GM19324 (cell line): ENCODE results near the gene TAF3.
"Not testable (repeated sequence)": the region's sequence is repeated elsewhere in the genome, so short reads cannot be mapped to it uniquely, and the experiment has no call there.

Source experiments
- ATAC-seq: cut with Tn5 transposase; IDR thresholded peaks from one replicate; pipeline ENCODE4 v1.9.1; 2021; ENCODE audit warnings: mild to moderate bottlenecking, moderate library complexity; ENCODE audit not compliant: unreplicated experiment, low FRiP score

TAF3 gene

DNA sequence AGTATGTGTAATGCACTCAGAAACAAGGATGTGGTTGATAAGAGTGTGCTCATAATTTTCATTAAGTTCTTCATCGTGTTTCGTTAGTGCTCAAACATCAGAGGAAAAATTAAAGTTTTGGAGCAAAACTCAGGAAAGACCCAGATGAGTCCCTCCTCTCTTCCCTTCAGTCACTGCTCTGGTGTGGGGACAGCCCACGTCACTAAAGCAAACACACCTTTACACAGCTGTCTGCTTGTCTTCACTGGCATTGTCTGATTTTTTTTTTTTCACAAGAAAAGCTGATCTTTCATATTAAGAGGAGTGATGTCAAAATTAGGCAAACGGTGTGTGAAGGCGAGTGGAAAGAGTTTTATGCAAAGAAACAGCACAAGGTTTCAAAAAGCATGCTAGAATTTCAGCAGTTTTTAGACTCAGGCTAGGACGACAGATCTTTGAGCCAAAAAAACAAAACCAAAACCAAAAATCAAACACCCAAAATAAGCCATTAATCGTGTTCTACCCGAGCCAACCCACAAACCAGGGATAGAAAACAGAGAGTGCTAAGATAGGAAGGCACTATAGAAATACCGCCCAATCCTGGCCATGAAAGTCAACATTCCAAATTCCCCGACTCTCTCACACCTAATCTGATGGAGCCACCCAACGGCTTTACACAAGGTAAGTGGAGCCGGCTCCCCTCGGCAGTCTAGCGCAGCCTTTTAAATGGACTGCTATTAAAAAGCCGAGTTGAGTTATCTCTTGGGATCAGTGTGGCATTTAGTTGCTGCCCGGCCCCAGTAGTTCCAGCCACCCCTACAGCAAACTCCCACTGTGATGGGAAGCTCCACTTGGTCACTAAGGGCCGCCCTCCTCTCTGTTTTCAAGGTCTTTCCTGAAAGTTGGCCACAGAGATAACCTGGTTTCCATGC, 208.3 kb downstream of the TAF3 start:
- peak; percentile 59 for ATAC-seq

DNA sequence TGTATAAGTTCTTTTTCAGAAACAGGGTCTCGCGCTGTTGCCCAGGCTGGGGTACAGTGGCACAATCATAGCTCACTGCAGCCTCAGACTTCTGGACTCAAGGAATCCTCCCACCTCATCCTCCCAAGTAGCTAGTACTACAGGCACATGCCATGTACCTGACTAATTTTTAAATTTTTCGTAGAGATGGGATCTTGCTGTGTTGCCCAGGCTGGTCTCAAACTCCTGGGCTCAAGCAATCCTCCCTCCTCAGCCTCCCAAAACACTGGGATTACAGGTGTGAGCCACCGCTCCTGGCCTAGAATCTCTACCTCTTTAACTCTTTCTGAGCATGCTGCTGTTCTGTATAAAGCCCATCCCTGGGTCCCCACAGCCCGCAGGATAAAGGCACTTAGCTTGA, 212.9 kb downstream of the TAF3 start:
- ATAC-seq, result not testable (repeated sequence)

DNA sequence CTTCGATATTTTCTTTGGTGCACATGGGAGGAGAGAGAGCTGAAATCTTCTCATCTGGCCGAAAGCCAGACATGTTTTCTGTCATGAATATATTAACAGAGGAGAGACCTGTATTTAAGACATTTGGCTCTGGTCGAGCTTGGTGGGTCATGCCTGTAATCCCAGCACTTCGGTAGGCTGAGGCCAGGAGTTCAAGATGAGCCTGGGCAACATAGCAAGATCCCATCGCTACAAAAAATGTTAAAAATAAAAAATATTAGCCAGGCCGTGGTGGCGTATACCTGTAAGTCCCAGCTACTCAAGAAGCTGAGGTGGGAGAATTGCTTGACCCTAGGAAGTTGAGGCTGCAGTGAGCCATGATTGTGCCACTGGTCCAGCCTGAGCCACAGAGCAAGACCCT, 214.3 kb downstream of the TAF3 start:
- ATAC-seq, result no peak

DNA sequence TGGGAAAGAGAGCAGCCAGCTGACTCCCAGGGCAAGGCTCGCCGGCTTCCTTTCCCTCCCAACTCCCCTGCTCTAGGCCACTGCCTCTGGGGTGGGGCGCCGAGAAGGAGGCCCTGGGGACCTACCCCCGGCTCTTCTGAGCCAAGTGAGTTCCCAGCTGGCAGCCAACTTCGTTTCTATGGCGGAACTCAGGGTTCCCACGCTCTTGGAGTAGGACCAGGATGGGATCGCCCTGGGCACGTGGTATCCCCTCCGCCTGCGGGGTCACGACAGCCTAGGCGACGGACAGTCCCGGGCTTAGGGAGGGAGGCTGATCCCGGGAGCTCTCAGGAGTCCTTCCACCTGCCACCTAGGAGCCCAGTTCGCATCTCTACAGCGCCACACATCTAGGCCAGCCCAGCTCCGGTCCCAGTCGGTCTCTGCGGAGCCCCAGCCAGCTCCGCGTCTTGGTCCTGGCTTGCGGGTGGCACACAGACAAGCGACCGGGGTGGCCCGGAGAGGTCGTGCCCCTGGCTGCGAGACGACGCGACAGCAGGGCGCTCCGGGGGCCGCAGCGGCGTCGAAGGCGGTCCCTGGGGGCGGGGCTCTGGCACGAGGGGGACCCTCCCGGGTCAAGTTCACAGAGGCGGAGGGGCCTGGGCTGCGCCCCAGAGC, 215.6 kb downstream of the TAF3 start:
- ATAC-seq, result no peak

DNA sequence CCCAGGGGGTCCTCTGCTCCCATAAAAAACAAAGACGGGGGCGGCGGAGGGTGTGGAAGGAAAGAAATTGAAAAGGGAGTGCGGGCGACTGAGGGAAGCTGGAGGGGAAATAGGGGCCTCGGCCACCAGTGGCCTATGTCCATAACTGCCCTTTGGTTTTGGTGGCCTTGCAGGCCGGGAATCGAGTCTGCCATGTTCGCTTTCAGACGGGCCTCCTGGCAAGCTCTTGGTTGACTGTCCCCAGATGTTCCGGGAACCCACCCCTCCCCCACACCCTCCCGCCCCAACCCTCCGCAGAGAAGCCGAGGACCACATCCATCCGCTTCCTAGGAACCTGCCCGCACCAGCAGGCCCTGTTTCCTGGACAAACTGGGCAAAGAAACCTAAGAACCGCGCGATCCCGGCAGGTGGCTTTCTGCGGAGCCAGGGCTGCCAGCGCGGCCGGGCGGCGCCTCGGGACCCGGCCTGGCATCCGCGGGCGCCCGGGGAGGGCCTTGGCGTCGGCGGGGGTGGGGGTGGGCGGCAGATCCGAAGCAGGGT, 216.2 kb downstream of the TAF3 start:
- ATAC-seq, result no peak

DNA sequence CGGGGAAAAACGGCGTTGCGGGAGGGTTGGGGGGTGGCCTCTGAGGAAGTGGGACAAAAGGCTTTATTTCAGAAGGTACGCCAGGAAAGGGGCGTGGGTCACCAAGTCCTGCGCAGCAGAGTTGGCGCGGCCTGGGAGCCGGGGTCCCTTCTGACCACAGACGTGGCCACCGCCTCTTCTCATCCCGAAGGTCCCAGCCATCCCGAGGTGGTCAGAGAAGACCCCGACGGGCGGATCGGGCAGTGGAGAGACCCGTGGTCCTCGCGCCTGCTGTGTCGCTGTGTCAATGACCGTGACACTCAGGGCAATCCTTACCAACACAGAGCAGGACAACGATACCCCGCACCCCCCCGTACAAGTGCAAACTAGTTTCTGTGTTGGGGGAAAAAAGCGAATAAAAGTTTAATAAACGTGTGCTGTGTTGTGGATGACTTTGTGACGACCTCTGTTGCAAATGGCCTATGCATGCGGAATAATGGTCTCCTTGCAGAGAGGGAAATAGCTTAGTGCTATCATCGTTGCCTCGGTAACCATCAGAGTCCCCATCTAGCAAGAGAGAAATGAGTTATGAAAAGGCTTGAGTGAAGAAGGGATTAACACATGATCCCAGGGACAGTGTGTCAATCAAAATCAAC, 216.8 kb downstream of the TAF3 start:
- no peak for ATAC-seq

DNA sequence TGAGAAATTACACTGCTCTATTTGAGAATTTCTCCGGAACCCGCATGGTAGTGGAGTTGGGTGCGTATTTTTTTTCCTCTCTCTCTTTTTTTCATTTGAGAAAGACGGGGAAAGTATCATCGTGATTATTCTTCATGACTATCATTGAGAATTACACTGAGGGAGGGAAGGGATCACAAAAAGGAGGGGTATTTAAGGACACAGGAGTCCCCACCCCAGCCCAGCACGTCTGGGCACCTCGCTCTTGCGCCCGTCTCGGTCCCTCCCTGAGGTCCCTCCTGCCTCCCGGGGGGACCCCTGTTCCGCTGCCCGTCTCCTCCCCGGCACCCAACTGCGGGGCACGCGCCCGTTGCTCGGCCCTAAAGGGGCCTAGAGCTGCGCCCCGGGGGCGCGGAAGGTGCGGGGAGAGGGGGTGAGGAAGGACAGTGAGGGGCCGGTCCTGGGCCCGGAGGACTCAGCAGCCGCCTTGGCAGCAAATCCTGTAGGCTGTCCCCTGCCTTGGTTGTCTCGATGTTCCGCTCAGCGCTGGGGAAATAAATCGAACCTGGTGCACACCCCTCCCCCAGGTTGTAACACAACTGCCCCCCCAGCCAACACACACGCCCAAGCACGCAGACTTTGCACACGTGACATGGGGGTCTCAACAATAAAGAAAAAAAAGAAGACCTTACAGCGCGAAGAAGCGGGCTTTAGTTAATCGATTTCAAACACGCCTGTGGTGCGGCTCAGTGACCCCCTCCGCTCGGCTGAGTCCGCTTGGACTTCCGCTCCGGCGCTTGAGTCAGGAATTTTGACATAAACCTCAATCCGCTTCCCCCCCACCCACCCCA, 217.6 kb downstream of the TAF3 start:
- ATAC-seq, result no peak

DNA sequence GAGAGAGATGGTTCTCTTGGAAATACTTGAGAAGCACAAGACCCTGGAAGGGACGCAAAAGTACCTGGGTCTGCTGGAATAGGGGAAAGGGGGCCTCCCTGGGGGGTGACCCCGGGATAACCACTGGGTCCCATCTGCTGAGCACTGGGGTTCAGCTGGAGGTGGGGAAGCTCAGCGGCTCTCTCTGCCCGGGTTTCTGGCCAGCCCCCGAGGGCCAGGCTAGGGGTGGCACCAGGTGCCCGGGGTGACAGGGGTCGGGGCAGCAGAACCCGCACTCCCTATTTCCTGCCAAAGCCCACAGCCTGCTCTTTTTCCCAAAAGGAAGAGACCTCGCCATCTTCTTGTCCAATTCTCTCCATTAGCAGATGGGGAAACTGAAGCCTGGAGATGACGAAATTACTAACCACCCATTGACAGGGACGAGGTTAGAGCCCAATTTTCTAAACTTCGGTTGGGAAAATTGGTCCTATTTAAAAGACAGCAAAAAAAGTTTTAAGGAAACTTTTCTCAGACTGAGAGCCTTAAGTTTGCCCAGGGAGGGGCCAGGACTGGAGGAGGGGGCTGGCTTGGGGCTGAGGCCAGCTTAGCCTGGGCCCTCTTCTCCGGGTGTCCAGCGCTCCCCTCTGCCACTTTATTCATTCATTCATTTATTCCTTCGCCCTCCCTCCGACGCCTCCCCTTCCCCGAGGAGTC, 218.3 kb downstream of the TAF3 start:
- ATAC-seq, result no peak

DNA sequence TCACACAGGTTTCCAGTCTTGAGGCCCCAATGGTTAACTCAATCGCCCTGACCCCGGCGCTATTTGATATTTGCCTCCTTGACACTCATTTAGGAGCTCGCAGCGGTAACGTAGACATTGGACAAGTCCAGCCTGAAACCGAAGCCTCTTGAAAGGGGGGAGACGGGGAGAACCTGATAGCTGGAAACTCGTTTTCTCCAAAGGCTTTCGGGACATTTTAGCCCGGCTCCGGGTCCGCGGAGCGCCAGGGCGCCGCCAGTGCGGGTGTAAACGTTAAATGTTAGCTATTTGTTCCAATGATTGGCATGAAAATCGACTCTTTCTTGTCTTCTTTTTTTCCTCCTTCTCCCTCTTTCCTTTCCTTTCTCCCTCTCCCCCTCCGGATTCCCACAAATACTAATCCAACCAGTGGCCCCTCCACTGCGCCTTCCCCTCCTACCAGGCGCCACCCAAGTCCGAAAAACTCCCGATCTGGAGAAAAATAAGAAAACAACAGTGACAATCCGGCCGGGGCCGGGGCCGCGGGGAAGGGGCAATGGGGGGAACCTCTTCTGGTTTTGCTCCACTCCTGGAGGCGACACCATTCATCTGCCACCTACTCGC, 219.0 kb downstream of the TAF3 start:
- no peak for ATAC-seq

DNA sequence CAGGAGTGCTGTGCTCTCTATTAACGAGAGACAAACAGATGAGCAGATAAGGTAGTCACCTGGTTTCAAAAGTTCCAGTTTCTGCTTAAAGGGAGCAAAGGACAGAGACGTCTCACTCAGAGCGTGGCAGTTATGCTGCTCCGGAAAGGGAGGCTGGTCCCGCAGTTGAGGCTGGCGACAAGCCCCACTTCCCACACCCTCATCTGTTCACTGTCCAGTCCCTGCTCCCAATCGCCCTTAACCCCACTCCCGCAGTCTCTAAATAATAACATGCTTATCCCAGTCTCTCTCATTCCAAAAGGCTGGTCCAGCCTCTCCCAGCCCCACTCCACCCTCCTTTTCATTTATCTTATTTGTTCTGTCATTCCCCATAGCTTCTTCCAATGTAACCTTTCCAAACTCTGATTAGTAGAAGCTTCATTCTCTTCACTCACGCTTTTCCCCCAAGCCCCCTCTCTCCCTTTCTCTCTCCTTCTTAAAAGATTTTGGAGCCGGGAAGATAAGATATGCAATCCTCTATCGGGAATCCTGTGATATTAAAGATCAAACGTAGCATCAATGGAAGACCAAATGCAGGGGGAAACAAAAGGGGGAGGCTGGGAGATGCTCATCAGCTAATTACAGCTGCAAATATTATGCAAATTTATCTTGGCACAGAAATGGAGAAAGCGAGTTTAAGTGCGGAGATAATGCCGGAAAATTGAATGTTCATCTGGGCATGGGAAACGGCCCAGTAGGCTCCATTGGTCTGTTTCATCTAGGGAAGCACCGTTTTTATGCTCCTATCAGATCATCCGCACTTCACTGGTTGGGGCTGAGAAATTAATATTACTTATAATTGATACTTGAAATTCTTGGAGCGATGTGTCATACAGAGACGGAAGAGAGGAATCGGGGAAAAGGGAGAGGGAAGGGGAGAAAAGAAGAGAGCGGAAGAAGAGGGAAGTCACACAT, 219.9 kb downstream of the TAF3 start:
- no peak for ATAC-seq

DNA sequence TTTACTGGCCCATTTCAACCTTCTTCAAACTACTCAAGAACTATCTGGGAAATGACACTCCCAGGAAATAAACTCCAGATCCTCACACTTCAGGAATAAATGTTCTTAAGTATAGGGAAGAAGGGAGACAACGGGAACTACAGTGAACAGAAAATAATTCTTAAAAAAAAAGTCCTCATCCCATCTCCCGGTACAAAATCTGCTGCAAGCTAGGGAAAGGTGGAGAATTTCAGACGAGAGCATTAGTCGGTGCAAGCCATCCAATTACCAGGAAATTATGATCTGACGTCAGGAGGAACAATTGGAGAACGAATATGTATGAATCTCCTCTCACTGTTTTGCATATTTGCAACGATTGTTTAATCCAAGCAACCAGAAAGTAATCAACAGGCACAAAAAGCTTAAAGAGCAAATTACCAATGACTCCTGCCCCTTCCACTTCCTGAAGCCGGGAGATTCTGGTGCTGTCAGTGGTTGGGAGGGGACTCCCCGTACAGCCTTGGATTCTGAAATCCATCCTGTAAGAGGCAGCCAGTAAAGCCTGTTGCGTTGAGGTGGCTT, 221.1 kb downstream of the TAF3 start:
- no peak for ATAC-seq

DNA sequence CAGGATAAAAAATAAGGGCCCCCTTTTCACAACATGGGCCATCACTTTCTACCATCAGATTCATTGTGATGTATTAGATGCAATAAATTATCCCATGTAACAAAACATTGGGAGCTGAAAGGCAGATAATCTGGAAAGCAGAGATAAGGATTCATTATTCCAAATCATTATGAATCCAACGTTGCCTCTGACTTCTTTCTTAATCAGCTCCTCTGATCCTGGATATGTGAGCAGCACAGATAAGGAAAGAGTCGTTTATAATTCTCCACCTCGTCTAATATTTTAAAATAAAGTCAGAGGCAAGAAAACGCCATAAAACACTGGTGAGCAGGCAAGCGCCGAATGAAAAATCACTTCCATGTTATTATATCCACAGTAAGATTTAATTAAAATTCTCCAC, 222.3 kb downstream of the TAF3 start:
- ATAC-seq, result no peak

DNA sequence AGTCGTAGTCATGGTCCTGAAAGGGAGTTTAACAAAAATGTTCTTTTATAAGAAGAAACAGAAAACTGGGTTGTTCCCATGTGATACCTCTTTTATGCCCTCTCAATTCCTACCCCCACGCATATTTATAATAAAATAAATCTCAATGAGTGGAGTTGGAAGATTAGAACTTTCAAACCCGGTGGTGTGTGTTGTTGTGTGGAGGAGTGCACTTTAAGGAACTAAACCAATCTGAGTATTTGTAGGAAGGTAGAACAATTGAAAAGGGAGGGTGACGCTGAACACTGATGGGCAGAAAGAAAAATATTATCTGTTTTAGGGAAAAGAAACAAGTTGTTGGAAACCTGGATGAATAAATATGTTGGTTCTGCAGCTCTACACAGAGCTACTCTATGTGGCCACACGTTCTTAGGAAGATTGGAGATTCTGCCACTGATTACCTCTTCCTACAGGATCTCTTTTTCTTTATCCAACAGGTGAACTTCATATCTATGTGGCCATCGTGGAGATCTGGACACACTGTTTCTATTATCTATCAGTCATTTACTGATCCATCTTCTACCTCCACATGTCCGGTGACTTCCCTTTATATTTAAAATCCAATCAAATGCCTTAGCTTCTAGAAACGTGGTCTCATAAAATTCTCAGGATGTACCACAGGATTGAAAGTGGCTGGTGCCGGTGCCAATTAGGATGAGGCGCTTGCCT, 223.1 kb downstream of the TAF3 start:
- ATAC-seq, result no peak

DNA sequence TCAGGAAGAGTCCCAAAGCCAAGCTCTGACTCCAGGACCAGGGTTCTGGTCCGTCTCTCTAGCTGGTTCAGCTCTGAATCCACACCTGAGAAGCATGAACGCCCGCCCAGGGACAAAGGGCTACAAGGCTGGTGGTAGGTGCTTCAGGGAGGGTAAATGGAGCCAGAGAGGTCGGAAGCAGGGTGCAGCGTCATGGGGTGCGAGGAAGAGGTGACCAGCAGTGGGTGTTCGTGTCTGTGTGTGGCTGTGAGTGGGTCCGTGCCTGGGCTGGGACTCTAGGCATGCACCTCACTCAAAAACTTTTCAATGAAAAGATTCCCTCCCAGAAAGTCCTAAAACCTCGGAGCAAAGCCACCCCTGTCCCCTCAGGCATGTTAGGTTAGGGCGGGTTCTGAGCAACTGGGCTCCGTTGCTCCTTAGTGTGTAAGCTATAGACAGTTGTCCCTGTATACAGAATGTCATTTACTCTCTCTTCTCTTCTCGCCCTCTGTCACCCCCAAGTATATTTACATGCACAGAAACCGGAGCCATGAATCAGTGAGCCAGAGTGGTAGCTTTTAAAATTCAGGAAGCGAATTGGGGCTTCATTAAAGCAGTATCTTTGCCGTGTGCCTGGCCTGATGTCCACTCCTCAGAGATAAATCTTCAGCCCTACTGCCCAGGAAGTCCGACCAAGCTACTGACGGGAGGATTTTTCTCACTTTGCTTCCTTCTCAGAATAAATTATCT, 223.9 kb downstream of the TAF3 start:
- ATAC-seq, result no peak

DNA sequence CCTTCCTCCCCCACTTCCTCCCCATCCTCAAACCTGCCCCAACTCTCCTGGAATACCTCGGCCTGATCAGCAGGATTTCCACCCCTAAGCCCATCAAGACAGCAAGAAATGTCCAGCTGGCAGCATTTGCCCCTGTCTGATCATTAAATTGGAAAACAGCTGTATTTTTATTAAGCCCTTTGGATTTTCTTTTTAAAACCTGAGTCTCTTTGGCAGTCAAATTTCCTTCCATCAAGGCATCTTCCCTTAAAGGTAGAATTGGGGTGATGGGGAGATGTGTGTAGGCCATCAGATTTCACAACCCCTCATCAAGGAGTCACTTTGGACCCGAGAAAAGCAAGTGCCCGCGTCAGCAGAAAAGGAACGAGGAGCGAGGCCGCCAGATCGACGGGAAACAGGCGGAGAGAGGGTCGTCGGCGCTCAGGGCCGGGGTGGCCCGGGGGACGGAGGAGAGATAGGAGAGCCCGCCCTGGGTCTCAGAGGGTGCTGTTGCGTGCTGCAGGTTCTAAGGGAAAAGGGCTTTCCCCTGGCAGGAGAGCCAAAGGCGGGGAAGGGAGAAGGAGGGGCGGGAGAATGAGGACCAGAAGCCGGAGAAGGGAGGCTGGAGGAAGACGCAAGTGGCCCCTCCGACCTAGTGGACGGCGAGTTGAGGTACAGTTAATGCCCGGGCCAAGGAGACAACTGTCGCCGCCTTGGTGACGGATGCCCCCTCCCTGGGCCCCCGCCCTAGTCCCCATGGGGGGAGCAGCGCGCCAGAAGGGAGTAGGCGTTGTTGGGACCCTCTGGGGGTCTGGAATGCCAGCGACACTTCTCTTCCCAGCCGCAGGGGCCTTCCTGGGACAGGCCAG, 224.6 kb downstream of the TAF3 start:
- no peak for ATAC-seq
